NCI-H1930 (cell line): ENCODE results near the gene YBEY.
A peak's percentile ranks its signal among the peaks of the same experiment; 100 is the strongest.
"Not testable (repeated sequence)": the region's sequence is repeated elsewhere in the genome, so short reads cannot be mapped to it uniquely, and the experiment has no call there.

Experiments
- DNase-seq, 2 experiments: peaks; one replicate each; lab custom pipeline; 2025; lab: John Stamatoyannopoulos, UW

The YBEY gene

DNA sequence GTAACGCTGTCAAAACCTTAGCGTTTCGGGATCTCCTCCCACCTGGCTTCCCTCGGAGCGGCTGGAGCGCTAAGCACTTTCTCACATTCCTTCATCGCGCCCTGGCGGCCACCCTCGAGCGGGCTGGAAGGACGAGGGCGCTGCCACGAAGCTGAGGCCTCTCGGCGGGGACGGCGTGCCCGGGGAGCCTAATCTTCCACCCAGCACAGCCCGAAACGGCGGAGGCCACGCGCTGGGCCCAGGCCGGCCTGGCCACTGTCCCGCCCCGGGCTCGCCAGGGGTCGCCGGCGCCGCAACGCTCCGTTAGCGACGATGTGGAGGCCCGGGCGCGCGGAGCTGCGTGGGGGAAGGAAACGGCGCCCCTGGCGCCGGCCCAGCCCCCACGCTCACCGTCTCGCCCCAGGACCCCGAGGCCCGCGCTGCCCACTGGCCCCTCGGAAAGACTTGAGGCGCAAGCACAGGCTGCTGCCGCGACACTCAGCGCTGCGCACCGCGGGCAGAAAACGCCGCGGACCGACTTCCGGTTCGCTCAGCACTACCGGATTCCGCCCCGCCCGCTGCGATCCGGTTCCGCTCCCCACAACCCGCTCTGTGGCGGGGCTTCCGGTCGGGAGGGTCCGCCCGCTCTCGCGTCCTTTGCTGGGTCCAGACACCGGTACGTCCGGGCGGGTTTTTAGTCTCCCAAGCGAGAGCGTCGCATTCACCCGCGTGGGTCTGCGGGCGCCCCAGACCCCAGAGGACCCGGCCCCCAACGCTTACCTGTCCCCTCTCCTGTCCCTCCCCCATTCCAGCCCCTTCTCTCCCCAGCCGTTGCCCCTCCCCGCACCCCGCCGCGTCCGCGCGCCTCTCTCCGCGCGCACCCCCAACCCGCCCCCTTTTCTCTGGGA is at the start of gene YBEY:
Gene YBEY, plus strand, starts transcription at position 582 of the 887 bp plus-strand sequence. CDS start 572 bp downstream, outside the sequence.
- DNase-seq = peak; percentile 77 to 88

DNA sequence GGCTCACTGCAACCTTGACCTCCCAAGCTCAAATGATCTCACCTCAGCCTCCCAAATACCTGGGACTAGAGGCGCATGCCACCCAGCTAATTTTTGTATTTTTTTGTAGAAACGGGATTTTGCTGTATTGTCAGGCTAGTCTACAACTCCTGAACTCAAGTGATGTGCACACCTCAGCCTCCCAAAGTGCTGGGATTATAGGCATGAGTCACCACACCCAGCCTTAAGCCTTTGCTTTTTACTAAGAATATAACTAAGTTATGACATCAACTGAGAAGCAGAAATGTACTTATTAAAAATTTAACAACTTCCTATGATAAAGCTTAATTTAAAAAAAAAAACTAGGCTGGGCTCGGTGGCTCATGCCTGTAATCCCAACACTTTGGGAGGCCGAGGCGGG is 48.7 kb upstream of the YBEY start:
- no peak for DNase-seq

- DNase-seq = no peak
Observed at GRCh38 chr21:46239817-46240325, 46.3 kb upstream of the YBEY start.

DNA sequence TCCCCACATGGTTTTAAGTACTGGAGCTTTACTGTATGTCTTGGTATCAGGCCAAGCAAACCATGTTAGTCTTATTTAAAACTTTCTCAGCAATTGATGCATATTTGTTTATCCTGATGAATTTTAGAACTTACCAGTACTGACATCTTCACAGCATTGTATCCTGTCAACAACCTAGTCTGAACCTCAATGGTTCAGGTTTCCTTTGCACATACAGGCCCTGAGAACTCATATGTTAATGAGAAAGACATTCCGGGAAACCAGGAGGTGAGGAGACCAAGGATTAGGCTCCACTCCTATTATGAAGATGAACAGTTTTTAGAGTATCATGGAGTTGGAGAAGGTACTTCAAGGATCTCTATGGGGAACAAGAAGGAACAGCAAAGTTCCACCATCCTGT is 44.6 kb upstream of the YBEY start:
- DNase-seq = not testable (repeated sequence)

DNA sequence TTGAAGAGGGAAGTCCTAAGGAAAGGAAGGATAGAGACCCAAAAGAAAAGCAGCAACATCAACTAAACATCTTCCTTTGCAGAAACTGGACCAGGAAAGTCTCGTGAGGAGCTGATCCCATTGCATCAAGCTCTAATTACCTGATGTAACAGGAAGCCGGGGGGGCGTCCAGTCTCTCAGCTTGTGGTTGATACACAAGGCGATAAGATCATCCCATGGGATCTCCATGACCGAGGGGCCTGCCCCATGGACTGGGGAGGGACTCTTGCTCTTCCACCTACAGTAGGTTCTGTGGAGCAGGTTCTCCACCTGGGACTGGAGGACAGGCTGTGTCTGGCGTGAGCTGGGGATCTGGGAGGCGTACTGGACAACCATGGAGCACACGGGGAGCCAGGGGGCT is 42.8 kb upstream of the YBEY start:
- no peak for DNase-seq

DNA sequence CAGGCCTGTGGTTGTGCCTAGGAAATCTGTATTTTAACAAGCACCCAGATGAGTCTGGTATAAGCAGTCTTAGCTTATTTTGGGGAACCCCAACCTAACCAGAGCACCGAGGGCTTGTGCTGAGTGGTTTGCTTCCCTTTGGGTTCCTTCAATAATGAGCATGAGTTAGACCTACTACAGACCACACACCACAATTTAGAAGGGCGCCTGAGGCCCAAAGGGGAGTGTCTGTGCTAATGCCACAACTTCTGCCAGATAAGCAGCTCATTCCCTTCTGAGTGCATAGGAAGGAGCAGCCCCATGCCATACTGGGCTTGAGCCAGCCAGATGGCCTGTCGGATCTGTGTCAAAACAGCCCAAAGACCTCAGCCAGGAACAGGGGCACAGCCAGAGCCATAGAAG is 42.2 kb upstream of the YBEY start:
- DNase-seq = no peak

DNA sequence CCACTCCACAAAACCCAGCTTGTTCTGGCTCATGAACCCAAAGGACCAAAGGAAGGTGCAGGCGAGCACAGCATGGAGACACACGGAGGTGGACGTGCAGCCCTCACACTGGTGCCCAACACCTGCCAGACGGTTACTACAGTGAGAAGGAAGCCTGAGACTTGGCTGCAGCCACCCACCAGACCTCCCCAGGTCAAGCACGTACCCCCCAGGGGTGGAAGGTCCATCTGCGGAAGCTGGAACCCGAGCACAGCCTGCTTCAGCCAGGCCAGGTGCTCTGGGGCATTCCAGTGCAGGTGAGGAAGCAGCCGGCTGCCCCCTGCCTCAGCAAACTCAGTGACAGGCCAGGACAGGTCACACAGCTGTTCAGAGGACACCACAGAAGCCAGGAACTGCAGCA is 41.5 kb upstream of the YBEY start:
- DNase-seq = no peak

- no peak for DNase-seq
Observed at GRCh38 chr21:46245213-46245915, 40.8 kb upstream of the YBEY start.

GRCh38 chr21:46246345-46246744 is 39.8 kb upstream of the YBEY start:
- no peak for DNase-seq

GRCh38 chr21:46247699-46248421 is 38.3 kb upstream of the YBEY start:
- no peak for DNase-seq

GRCh38 chr21:46248422-46248782 is 37.7 kb upstream of the YBEY start:
- DNase-seq = no peak

- DNase-seq = no peak
Observed at GRCh38 chr21:46248827-46249226, 37.3 kb upstream of the YBEY start.

GRCh38 chr21:46250146-46250725 is 35.9 kb upstream of the YBEY start:
- no peak for DNase-seq

DNA sequence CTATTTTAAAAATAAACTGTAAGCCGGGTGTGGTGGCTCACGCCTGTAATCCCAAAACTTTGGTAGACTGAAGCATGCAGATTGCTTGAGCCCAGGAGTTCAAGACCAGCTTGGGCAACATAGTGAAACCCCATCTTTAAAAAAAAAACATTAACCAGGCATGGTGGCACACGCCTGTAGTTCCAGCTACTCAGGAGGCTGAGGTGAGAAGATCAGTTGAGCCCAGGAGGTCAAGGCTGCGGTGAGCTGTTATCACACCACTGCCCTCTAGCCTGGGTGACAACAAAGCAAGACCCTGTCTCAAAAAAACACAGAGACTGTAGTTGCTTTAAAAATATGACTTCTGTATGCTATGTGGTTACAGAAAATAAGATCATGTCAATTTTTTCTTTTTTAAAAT is 33.3 kb upstream of the YBEY start:
- DNase-seq = no peak

- DNase-seq = no peak
Observed at GRCh38 chr21:46253610-46254124, 32.5 kb upstream of the YBEY start.

- DNase-seq = no peak
Observed at GRCh38 chr21:46254208-46254975, 31.8 kb upstream of the YBEY start.

DNA sequence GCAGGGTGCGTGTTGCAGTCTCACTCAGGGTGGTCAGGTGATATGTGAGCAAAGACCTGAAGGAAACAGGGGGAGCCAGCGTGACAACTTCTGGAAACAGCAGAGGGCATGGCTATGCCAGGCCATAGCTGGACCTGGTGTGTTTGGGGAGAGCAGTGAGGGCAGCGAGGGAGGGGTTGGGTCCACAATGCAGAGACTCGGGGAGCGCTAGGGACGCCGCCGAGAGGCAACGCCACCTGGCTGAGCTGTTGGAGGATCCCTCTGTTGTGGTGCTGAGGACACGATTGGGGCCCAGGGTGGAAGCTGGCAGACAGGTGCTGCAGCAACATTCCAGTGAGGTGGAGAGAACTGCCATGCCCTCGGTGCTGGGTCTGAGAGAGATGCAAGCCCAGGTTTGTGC is 31.0 kb upstream of the YBEY start:
- DNase-seq = no peak

- DNase-seq = no peak
Observed at GRCh38 chr21:46255758-46256337, 30.3 kb upstream of the YBEY start.

DNA sequence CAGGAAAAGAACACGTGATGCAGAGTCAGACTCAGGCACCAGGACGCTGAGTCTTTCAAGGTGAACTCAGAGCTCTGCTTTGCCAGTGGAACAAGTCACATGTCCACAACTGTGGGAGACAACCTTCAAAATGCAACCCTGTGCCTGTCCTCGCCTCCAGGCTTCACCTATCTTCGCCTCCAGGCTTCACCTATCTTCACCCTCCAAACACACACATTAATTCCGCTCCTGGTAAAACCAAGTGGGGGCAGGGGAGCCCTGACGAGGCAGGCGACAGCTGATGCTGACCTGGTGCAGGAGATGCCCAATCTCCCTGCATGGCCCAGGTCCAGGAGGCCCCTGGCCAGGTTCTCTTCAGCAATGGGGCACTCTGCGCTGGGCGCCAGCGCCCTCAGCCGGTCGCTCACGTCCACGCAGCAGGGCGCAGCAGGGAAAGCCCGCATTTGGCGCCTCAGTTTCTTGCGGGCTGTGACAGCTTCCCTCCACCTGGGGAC is 29.6 kb upstream of the YBEY start:
- DNase-seq = no peak

DNA sequence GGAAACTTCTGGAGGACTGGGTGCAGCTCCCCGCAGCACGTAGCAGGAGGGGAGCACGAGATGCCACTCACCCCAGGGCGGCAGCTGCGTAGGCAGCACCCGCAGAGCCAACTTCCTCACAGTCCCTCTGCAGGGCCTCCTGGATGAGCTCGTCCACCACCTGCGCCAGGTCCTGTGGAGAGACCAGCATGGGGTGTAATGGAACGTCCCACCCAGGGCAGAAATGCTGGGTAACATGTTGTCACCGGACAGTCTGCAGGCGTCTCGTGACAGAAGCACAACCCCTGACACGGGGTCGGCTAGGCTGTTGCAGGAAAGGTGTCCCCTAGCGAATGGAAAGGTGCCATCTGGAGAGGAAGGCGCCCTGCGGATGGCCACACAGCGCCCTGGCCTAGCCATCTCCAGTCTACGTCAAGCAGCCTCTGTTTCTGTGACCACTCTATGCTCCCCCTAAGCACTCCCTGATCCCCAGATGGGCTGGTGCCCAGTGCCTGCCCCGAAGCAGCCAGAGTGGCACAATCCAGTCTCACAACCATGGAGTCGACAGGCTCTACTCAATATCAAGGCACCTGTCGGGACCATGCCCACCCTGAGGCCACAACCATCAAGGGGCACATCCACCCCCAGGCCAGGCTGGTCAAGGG is 22.0 kb upstream of the YBEY start:
- DNase-seq = no peak
